Measurements from ENCODE around the gene CAVIN1. TPM values are rescaled to one million over a fixed set of nuclear protein-coding genes. Genes with fewer than 3 reads are reported as not detected.
"Not testable (repeated sequence)": the region's sequence is repeated elsewhere in the genome, so short reads cannot be mapped to it uniquely, and the experiment has no call there.

The CAVIN1 gene
- total RNA-seq, 3 donors from 2014 or later: 0.76 to 1.1 (median 0.92) TPM

DNA sequence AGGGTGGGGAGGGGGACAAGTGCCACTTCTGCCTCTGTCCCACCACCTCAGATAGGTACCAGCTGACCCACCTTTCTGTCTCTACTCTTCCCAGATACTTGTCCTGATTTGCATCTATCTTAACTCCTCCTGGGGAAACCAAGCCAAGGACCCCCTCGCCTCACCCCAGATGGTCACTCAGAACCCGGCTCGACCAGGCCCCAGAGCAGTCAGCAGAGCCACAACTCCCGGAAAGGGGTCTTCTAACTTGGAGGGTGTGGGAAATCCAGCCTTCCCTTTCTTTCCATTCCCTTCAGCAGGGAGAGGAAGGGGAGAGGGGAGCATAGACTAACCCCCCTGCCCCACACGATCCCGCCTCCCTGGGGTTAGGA, 1.9 kb downstream of the CAVIN1 start:
- Mint-ChIP-seq H3K9me3 (no peaks in the 10 kb centered on the region), H3K4me3 (peak overlapping the region; percentile 53), H3K27me3 (ENCODE audit: low read depth) (peaks cover 32% of the 10 kb centered on the region), H3K4me1 (ENCODE audit: low read depth) (peaks cover 11% of the 10 kb centered on the region), H3K36me3 (ENCODE audit: insufficient read depth) (no peaks in the 10 kb centered on the region)
- DNase-seq: no peak
- ATAC-seq: no peak

DNA sequence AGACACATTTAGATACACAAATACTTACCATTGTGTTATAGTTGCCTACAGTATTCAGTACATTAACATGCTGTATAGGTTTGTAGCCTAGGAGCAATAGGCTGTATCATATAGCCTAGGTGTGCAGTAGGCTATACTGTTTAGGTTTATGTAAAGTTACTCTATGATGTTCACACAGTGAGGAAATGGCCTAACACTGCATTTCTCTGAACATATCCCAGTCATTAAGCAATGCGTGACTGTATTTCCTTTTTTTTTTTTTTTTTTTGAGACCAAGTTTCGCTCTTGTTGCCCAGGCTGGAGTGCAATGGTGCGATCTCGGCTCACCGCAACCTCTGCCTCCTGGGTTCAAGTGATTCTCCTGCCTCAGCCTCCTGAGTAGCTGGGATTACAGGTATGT, 5.1 kb downstream of the CAVIN1 start:
- H3K4me3 Mint-ChIP-seq; ATAC-seq; H3K9me3 Mint-ChIP-seq; H3K36me3 Mint-ChIP-seq (ENCODE audit: insufficient read depth); DNase-seq: not testable (repeated sequence)
- Mint-ChIP-seq H3K27me3 (ENCODE audit: low read depth) (peaks cover 16% of the 10 kb centered on the region), H3K4me1 (ENCODE audit: low read depth) (peaks cover 20% of the 10 kb centered on the region)

- Mint-ChIP-seq H3K4me1 (ENCODE audit: low read depth) (peaks cover 12% of the 10 kb centered on the region), H3K9me3 (no peaks in the 10 kb centered on the region), H3K27me3 (ENCODE audit: low read depth) (no peaks in the 10 kb centered on the region), H3K4me3 (peak overlapping the region; percentile 20), H3K36me3 (ENCODE audit: insufficient read depth) (no peaks in the 10 kb centered on the region)
- DNase-seq: peak; percentile 57
- peak; percentile 87 to 95 for ATAC-seq
These were observed 8.2 kb downstream of the CAVIN1 start for GRCh38 chr17:42414704-42415409.

GRCh38 chr17:42413464-42414040, 9.5 kb downstream of the CAVIN1 start:
- Mint-ChIP-seq H3K36me3 (ENCODE audit: insufficient read depth) (no peaks in the 10 kb centered on the region), H3K4me3 (no peak overlapping the region), H3K9me3 (no peaks in the 10 kb centered on the region), H3K27me3 (ENCODE audit: low read depth) (no peaks in the 10 kb centered on the region), H3K4me1 (ENCODE audit: low read depth) (peaks cover 12% of the 10 kb centered on the region)
- no peak for DNase-seq
- no peak for ATAC-seq

DNA sequence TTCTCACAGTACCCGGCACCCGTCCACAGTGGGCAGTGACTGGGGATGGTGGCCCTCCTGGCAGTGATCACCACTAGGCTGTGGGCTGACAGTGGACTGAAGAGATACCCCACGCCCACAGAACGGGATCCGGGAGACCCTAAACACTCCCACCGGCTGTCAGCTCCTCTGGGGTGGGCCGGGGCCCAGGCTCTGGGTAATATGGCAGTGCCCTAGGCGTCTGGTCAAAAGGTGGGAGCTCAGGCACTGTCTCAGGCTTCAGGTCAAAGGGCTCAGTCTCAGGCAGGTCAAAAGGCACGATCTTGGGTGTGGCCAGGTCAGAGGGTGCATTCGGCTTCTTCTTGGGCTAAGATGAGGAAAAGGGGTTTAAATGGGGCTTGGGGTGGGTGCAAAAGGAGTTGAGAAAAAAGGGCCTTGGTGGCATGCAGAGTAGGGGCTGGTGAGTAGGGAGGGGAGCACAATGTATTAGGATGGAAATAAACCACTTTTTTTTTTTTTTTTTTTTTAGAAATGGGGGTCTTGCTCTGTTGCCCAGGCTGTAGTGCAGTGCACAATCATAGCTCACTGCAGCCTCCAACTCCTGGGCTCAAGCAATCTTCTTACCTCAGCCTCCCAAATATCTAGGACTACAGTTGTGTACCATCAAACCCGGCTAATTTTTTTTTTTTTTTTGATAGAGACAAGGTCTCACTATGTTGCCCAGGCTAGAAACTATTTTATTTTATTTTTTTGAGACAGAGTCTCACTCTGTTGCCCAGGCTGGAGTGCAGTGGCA, 11.0 kb downstream of the CAVIN1 start:
- no peak for ATAC-seq
- peaks cover 18% of the 10 kb centered on the region for H3K4me1 Mint-ChIP-seq (ENCODE audit: low read depth)
- no peak overlapping the region for H3K4me3 Mint-ChIP-seq
- H3K9me3 Mint-ChIP-seq: no peaks in the 10 kb centered on the region
- no peaks in the 10 kb centered on the region for H3K36me3 Mint-ChIP-seq (ENCODE audit: insufficient read depth)
- no peak for DNase-seq
- no peaks in the 10 kb centered on the region for H3K27me3 Mint-ChIP-seq (ENCODE audit: low read depth)

DNA sequence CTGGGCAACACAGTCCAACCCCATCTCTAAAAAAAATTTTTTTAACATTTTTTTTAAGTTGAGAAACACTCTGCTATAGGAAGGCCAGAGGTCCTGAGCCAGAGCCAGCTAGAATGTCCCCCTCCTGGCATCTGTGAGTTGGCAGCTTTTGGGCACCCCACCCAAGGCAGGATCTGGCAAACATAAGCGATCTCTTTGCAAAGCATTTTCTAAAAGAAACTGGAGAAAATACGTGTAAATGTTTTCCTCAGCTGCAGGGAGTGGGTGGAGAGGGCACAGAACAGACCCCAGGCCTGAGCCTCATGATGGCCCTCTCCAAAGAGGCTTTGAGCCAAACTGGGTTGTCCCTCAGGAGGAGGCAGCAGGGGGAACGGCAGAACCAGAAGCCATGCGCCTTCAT, 11.7 kb downstream of the CAVIN1 start:
- Mint-ChIP-seq H3K27me3 (ENCODE audit: low read depth) (no peaks in the 10 kb centered on the region), H3K9me3 (no peaks in the 10 kb centered on the region), H3K4me3 (no peak overlapping the region), H3K36me3 (ENCODE audit: insufficient read depth) (no peaks in the 10 kb centered on the region), H3K4me1 (ENCODE audit: low read depth) (peaks cover 20% of the 10 kb centered on the region)
- no peak for DNase-seq
- ATAC-seq: no peak

GRCh38 chr17:42410319-42410685, 12.8 kb downstream of the CAVIN1 start:
- Mint-ChIP-seq H3K9me3 (no peaks in the 10 kb centered on the region), H3K27me3 (ENCODE audit: low read depth) (no peaks in the 10 kb centered on the region), H3K4me3 (no peak overlapping the region), H3K36me3 (ENCODE audit: insufficient read depth) (no peaks in the 10 kb centered on the region), H3K4me1 (ENCODE audit: low read depth) (peaks cover 21% of the 10 kb centered on the region)
- ATAC-seq (no peak), DNase-seq (no peak)

DNA sequence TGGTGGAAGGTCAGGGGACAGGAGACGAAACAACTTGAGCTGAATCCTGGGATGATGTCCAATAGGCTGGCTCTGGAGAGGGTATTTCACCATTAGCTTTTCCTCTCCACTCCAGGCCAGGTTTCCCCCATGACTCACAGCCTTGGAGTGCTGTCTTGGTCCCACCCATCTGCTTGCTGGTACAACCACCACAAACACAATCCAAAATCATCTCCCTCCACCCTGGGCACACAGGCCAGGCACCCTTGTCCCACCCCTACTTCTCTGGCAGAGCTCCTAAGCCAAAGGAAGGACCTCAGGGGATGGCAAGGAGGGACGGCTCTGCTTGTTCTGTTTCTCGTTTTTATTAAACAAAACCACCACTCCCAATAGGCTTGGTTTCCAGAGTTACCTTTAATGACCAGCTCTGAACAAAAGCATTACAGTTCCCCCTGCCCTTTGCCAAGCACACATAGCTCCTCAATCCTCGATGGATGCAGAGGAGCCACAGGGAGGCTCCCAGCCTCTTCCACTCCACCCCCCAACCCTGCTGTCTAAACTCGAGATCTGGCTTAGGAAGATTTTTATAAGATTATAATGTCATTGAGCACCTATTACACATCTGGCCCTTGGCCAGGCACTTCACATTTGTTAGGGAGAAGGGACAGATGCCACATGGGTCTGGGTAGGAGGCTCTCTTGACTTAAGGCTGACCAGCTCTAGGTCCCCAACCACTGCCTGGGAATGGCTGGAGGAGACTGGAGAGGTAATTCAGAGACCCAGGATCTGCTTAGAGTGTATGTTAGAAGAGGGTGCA, 13.3 kb downstream of the CAVIN1 start:
- H3K36me3 Mint-ChIP-seq (ENCODE audit: insufficient read depth): no peaks in the 10 kb centered on the region
- no peaks in the 10 kb centered on the region for H3K27me3 Mint-ChIP-seq (ENCODE audit: low read depth)
- no peaks in the 10 kb centered on the region for H3K9me3 Mint-ChIP-seq
- peaks cover 16% of the 10 kb centered on the region for H3K4me1 Mint-ChIP-seq (ENCODE audit: low read depth)
- no peak for ATAC-seq
- no peak for DNase-seq
- no peak overlapping the region for H3K4me3 Mint-ChIP-seq

DNA sequence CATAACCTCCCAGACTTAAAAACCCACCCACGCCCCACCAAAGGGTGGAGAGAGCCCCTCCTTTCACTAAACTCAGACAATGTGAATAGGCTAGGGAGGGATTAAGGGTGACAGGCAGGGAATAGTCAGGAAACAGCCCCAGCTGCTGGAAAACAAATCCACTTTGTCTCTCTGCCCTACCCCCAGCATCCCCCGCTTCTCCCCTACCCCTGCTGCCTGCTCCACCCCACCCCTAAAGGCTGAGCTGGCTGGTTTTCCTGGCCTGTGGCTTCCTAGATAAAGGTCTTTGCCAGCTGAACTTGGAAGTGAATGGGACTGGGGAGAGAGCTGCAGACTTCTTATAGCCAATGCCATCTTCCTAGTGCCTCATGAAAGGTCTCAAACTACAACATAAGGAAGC, 15.0 kb downstream of the CAVIN1 start:
- H3K27me3 Mint-ChIP-seq (ENCODE audit: low read depth): no peaks in the 10 kb centered on the region
- H3K4me3 Mint-ChIP-seq: no peak overlapping the region
- H3K9me3 Mint-ChIP-seq: no peaks in the 10 kb centered on the region
- ATAC-seq (no peak), DNase-seq (no peak)
- H3K36me3 Mint-ChIP-seq (ENCODE audit: insufficient read depth): no peaks in the 10 kb centered on the region
- H3K4me1 Mint-ChIP-seq (ENCODE audit: low read depth): peaks cover 11% of the 10 kb centered on the region

GRCh38 chr17:42407289-42407836, 15.7 kb downstream of the CAVIN1 start:
- peak; percentile 85 to 88 for ATAC-seq
- no peak overlapping the region for H3K4me3 Mint-ChIP-seq
- peaks cover 11% of the 10 kb centered on the region for H3K4me1 Mint-ChIP-seq (ENCODE audit: low read depth)
- no peaks in the 10 kb centered on the region for H3K27me3 Mint-ChIP-seq (ENCODE audit: low read depth)
- DNase-seq: peak; percentile 53
- no peaks in the 10 kb centered on the region for H3K36me3 Mint-ChIP-seq (ENCODE audit: insufficient read depth)
- no peaks in the 10 kb centered on the region for H3K9me3 Mint-ChIP-seq

DNA sequence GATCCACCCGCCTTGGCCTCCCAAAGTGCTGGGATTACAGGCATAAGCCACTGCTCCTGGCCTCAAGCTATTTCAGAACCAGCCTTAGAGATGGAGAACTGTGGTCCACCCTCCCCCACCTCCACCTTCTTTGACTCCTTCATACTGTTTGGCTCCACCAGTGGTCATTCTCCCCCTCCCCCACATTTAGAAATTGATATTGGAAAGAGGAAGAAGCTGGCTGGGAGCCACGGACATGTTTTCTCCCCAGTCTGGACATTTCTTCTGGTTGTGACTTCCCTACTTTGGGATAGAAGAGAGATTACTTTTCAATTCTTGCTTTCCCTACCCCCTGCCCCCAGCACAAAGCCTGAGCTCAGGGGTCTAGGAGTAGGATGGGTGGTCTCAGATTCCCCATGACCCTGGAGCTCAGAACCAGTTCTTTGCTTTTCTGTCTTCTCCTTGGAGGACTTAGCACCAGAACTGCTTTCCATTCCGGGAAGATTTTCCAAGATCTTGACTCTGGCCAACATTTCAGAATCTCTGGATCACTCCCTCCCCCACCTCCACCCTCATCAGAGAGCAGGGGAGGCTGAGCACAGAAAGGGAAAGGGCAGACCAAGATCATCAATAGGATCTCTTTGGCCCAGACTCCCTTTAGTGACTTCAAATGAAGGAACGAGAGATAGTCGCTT, 16.3 kb downstream of the CAVIN1 start:
- DNase-seq (no peak), ATAC-seq (no peak)
- Mint-ChIP-seq H3K9me3 (no peaks in the 10 kb centered on the region), H3K4me1 (ENCODE audit: low read depth) (peaks cover 11% of the 10 kb centered on the region), H3K36me3 (ENCODE audit: insufficient read depth) (no peaks in the 10 kb centered on the region), H3K4me3 (no peak overlapping the region), H3K27me3 (ENCODE audit: low read depth) (no peaks in the 10 kb centered on the region)

DNA sequence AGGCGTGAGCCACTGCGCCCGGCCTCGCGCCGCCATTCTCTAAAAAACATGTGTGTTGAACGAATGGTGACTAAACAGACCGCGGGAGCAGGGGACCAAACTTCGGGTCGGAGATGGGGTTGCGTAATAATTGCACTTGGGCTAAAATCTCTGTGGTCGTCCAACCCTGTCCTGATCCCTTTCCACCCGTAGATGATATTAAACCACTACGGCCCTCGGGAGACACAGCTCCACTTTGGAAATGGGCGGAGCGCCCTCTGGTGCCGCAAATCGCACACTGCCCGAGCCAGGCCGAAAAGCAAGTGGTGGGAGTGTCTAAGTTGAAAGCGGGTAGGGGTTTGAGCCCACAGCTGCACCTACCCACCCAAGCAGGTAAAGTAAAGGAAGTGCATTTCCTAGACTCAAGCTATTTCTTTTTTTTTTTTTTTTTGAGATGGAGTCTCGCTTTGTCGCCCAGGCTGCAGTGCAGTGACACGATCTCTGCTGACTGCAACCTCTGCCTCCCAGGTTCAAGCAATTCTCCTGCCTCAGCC, 17.0 kb downstream of the CAVIN1 start:
- DNase-seq (peak; percentile 86), ATAC-seq (peak; percentile 70 to 85)
- peaks cover 11% of the 10 kb centered on the region for H3K4me1 Mint-ChIP-seq (ENCODE audit: low read depth)
- no peaks in the 10 kb centered on the region for H3K9me3 Mint-ChIP-seq
- H3K4me3 Mint-ChIP-seq: no peak overlapping the region
- H3K27me3 Mint-ChIP-seq (ENCODE audit: low read depth): no peaks in the 10 kb centered on the region
- no peaks in the 10 kb centered on the region for H3K36me3 Mint-ChIP-seq (ENCODE audit: insufficient read depth)

GRCh38 chr17:42405076-42405475, 18.0 kb downstream of the CAVIN1 start:
- H3K4me1 Mint-ChIP-seq (ENCODE audit: low read depth): peaks cover 16% of the 10 kb centered on the region
- no peaks in the 10 kb centered on the region for H3K27me3 Mint-ChIP-seq (ENCODE audit: low read depth)
- no peaks in the 10 kb centered on the region for H3K36me3 Mint-ChIP-seq (ENCODE audit: insufficient read depth)
- no peaks in the 10 kb centered on the region for H3K9me3 Mint-ChIP-seq
- no peak for DNase-seq
- H3K4me3 Mint-ChIP-seq: no peak overlapping the region
- no peak for ATAC-seq

Data from activated T-cell treated with anti-CD3 and anti-CD28 coated beads, Interleukin-2, amount 50 U/mL, for 4 hours (primary cell).